HepG2 (cell line): ENCODE measurements around the gene ZIK1. TPM values are rescaled to one million over a fixed set of nuclear protein-coding genes. Genes with fewer than 3 reads are reported as not detected.

Source experiments
- ARID2 ChIP-seq: sonication (generic); formaldehyde crosslinking; IDR thresholded peaks from 2 replicates; pipeline ENCODE4 v1.8.1; 2022; ENCODE audit warnings: mild to moderate bottlenecking, missing genetic modification reagents, borderline replicate concordance
- HIVEP1 ChIP-seq: sonication (generic); formaldehyde crosslinking; IDR thresholded peaks from 2 replicates; pipeline ENCODE4 v1.4.0; 2020; ENCODE audit warnings: mild to moderate bottlenecking, missing genetic modification reagents
- KDM2A ChIP-seq: sonication (generic); formaldehyde crosslinking; IDR thresholded peaks from 2 replicates; pipeline ENCODE4 v1.4.0; 2020; ENCODE audit warnings: low read depth, missing genetic modification reagents, borderline replicate concordance
- MBNL3 ChIP-seq: fragments of 250-450 bp; sonication (Bioruptor Pico); conservative IDR thresholded peaks from 2 replicates; pipeline ENCODE4 v1.8.0; 2022; ENCODE audit warnings: mild to moderate bottlenecking, inconsistent platforms
- MLXIP ChIP-seq: sonication (generic); formaldehyde crosslinking; IDR thresholded peaks from 2 replicates; pipeline ENCODE4 v1.9.0; 2021; ENCODE audit warnings: missing genetic modification reagents, borderline replicate concordance
- SIN3B ChIP-seq: fragments of 150-350 bp; IDR thresholded peaks from 2 replicates; pipeline ENCODE4 v1.6.1; 2014; ENCODE audit warnings: low read length
- SOX6 ChIP-seq, 2 experiments: fragments of 450-650 bp in 1 of 2; sonication (generic) in 1 of 2; formaldehyde crosslinking in 1 of 2; IDR thresholded peaks; 2 replicates each; pipeline versions ENCODE4 v1.4.0 to v1.6.1; 2017 to 2020; ENCODE audit warnings: antibody characterized with exemption in 1 of 2, mild to moderate bottlenecking in 1 of 2, missing genetic modification reagents in 1 of 2
- ZC3H13 ChIP-seq: sonication (generic); formaldehyde crosslinking; IDR thresholded peaks from 2 replicates; pipeline ENCODE4 v1.8.1; 2023; ENCODE audit warnings: mild to moderate bottlenecking, missing genetic modification reagents, moderate library complexity
- ZIK1 ChIP-seq: sonication (generic); formaldehyde crosslinking; IDR thresholded peaks from 2 replicates; pipeline ENCODE4 v1.5.0; 2020; ENCODE audit warnings: mild to moderate bottlenecking, low read depth, missing genetic modification reagents, borderline replicate concordance
- ZNF10 ChIP-seq: sonication (generic); formaldehyde crosslinking; IDR thresholded peaks from 2 replicates; pipeline ENCODE4 v1.4.0; 2020; ENCODE audit warnings: mild to moderate bottlenecking, low read depth, missing genetic modification reagents, borderline replicate concordance
- ZNF432 ChIP-seq: sonication (generic); formaldehyde crosslinking; IDR thresholded peaks from 2 replicates; pipeline ENCODE4 v1.5.0; 2020; ENCODE audit warnings: missing genetic modification reagents, mild to moderate bottlenecking, borderline replicate concordance
- ZSCAN12 ChIP-seq: sonication (generic); formaldehyde crosslinking; IDR thresholded peaks from 2 replicates; pipeline ENCODE4 v1.9.0; 2021; ENCODE audit warnings: mild to moderate bottlenecking, missing genetic modification reagents
- polyA plus RNA-seq, 8 experiments: library from polyadenylated mRNA; depleted of rRNA in 3 of 8; stranded (reverse) in 7 of 8; unstranded in 1 of 8; fragments of >200 nt; fragmentation: Illumina TruSeq in 4 of 8; extraction: Trizol in 4 of 8; gene quantifications; 2 replicates each; pipeline versions ENCODE4 v1.2.1 to v1.2.3, GENCODE V29; 2011 to 2016; ENCODE audit warnings: low read depth in 4 of 8, missing spikeins in 1 of 8, mixed read lengths in 1 of 8; ENCODE audit not compliant: insufficient read depth in 1 of 8
- total RNA-seq, 5 experiments: library from RNA; depleted of rRNA; stranded (reverse); fragments of >200 nt; fragmentation: Illumina TruSeq; extraction: Trizol; gene quantifications; 2 replicates each; pipeline ENCODE4 v1.2.3, GENCODE V29; 2016; ENCODE audit warnings: low read depth in 1 of 5
- TF ChIP-seq, protein P1 (sequence below): sonication (generic); formaldehyde crosslinking; IDR thresholded peaks from 2 replicates; pipeline ENCODE4; 2020; ENCODE audit warnings: missing genetic modification reagents, mild to moderate bottlenecking, borderline replicate concordance
- TF ChIP-seq, protein P2 (sequence below): sonication (generic); formaldehyde crosslinking; IDR thresholded peaks from 2 replicates; pipeline ENCODE4 v1.4.0; 2020; ENCODE audit warnings: mild to moderate bottlenecking, missing genetic modification reagents
- TF ChIP-seq, protein P3 (sequence below): sonication (generic); formaldehyde crosslinking; IDR thresholded peaks from 2 replicates; pipeline ENCODE4 v1.5.0; 2020; ENCODE audit warnings: missing genetic modification reagents, mild to moderate bottlenecking, borderline replicate concordance
- TF ChIP-seq, protein P4 (sequence below): sonication (generic); formaldehyde crosslinking; IDR thresholded peaks from 2 replicates; pipeline ENCODE4 v1.4.0; 2020; ENCODE audit warnings: missing genetic modification reagents

ZIK1 gene
- total and polyA plus RNA-seq, 2 of the 13 experiments (the other 11 are each of a cell fraction or from before 2014, with no cell fraction given) = 2.1 to 7.2 TPM

DNA sequence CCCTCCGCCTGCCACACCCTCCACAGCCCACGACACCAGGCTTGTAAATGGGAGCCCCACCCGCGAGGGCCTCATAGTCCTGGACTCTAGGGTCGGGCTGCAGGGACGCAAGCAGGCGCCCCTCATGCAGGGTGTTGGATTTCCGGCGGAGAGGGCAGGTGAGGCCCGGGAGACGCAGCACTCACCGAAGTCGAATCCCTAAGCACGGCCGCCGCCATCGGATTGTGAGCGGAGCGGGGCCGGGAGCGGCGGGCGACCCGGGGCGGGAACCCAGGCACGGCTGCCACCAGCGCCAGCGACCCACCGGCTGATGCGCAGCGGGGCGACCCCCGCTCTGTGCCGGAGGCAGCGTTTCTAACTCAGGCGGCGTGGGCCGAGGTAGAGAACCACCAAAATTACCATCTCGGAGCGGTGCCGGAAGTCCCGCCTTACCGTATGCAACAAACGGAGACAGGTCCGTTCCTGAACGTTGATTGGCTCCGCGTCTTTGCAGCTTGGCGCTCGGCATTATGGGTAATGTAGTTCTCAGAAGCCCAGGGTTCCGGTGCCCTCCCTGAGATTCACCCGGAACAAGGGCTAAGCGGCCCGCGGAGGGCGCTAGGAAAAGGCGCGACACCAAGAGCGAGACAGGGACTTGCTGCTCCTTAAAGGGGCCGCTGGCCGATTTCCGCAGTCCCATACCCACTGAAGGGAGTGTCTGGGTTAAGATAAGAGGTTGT, 5.3 kb upstream of the ZIK1 start, which contains the start of gene ZNF416 (continued):
- TF ChIP-seq, protein P1, sequence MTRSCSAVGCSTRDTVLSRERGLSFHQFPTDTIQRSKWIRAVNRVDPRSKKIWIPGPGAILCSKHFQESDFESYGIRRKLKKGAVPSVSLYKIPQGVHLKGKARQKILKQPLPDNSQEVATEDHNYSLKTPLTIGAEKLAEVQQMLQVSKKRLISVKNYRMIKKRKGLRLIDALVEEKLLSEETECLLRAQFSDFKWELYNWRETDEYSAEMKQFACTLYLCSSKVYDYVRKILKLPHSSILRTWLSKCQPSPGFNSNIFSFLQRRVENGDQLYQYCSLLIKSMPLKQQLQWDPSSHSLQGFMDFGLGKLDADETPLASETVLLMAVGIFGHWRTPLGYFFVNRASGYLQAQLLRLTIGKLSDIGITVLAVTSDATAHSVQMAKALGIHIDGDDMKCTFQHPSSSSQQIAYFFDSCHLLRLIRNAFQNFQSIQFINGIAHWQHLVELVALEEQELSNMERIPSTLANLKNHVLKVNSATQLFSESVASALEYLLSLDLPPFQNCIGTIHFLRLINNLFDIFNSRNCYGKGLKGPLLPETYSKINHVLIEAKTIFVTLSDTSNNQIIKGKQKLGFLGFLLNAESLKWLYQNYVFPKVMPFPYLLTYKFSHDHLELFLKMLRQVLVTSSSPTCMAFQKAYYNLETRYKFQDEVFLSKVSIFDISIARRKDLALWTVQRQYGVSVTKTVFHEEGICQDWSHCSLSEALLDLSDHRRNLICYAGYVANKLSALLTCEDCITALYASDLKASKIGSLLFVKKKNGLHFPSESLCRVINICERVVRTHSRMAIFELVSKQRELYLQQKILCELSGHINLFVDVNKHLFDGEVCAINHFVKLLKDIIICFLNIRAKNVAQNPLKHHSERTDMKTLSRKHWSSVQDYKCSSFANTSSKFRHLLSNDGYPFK (CRISPR knock-in tag) = peak; percentile 44; the same call in 1 of the 2 replicates
- TF ChIP-seq SIN3B (no peak), SOX6 (IDR thresholded peaks at IDR 0.05) (no peak), SOX6 (CRISPR knock-in tag; IDR thresholded peaks at IDR 0.05) (no peak), ZC3H13 (CRISPR knock-in tag) (no peak), ZNF432 (no peak), ZNF10 (CRISPR knock-in tag) (no peak), KDM2A (CRISPR knock-in tag) (peak; percentile 89), ZSCAN12 (no peak), MLXIP (CRISPR knock-in tag) (no peak), MBNL3 (no peak), ARID2 (no peak), ZIK1 (CRISPR knock-in tag) (no peak), HIVEP1 (CRISPR knock-in tag) (no peak)
- TF ChIP-seq, protein P2, sequence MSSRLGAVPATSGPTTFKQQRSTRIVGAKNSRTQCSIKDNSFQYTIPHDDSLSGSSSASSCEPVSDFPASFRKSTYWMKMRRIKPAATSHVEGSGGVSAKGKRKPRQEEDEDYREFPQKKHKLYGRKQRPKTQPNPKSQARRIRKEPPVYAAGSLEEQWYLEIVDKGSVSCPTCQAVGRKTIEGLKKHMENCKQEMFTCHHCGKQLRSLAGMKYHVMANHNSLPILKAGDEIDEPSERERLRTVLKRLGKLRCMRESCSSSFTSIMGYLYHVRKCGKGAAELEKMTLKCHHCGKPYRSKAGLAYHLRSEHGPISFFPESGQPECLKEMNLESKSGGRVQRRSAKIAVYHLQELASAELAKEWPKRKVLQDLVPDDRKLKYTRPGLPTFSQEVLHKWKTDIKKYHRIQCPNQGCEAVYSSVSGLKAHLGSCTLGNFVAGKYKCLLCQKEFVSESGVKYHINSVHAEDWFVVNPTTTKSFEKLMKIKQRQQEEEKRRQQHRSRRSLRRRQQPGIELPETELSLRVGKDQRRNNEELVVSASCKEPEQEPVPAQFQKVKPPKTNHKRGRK = no peak
- TF ChIP-seq, protein P3, sequence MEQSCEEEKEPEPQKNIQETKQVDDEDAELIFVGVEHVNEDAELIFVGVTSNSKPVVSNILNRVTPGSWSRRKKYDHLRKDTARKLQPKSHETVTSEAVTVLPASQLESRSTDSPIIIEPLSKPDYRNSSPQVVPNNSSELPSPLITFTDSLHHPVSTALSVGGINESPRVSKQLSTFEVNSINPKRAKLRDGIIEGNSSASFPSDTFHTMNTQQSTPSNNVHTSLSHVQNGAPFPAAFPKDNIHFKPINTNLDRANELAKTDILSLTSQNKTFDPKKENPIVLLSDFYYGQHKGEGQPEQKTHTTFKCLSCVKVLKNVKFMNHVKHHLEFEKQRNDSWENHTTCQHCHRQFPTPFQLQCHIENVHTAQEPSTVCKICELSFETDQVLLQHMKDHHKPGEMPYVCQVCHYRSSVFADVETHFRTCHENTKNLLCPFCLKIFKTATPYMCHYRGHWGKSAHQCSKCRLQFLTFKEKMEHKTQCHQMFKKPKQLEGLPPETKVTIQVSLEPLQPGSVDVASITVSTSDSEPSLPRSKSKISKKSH (CRISPR knock-in tag) = no peak; the same call in 1 of the 2 replicates
- TF ChIP-seq, protein P4, sequence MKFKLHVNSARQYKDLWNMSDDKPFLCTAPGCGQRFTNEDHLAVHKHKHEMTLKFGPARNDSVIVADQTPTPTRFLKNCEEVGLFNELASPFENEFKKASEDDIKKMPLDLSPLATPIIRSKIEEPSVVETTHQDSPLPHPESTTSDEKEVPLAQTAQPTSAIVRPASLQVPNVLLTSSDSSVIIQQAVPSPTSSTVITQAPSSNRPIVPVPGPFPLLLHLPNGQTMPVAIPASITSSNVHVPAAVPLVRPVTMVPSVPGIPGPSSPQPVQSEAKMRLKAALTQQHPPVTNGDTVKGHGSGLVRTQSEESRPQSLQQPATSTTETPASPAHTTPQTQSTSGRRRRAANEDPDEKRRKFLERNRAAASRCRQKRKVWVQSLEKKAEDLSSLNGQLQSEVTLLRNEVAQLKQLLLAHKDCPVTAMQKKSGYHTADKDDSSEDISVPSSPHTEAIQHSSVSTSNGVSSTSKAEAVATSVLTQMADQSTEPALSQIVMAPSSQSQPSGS (CRISPR knock-in tag) = no peak
